OCI-LY3 (cell line): ENCODE results near the gene TBC1D8.

Experiments used
- H2AFZ ChIP-seq: fragments of 200-600, 300-600 bp; shearing (Covaris generic); 2 replicates; pipeline ENCODE4 v1.6.0; 2014; ENCODE audit warnings: antibody characterized with exemption, low read depth, low read length
- H3K27ac ChIP-seq: fragments of 200-600, 300-600 bp; sonication (generic); 2 replicates; pipeline ENCODE4 v1.5.1; 2014; ENCODE audit warnings: mild to moderate bottlenecking, low read length, moderate library complexity, mixed read lengths
- H3K27me3 ChIP-seq: fragments of 200-600, 300-600 bp; sonication (generic); 2 replicates; pipeline ENCODE4 v1.6.1; 2014; ENCODE audit warnings: low read depth, low read length, mixed read lengths
- H3K36me3 ChIP-seq: fragments of 200-600, 300-600 bp; sonication (generic); replicated peaks from 2 replicates; pipeline ENCODE3; 2014; ENCODE audit warnings: low read depth, low read length, mixed read lengths
- H3K4me1 ChIP-seq: fragments of 300-600, 200-600 bp; sonication (generic); 2 replicates; pipeline ENCODE4 v1.6.1; 2014; ENCODE audit warnings: low read length, mixed read lengths
- H3K4me2 ChIP-seq: fragments of 200-600, 300-600 bp; sonication (generic); 2 replicates; pipeline ENCODE4 v1.6.1; 2014; ENCODE audit warnings: low read length, mixed read lengths
- H3K4me3 ChIP-seq: fragments of 300-600, 200-600 bp; sonication (generic); 2 replicates; pipeline ENCODE4 v1.5.1; 2014; ENCODE audit warnings: antibody characterized with exemption, mild to moderate bottlenecking, low read length, moderate library complexity
- H3K79me2 ChIP-seq: fragments of 300-600, 200-600 bp; shearing (Covaris generic); 2 replicates; pipeline ENCODE4 v1.6.1; 2014; ENCODE audit warnings: mild to moderate bottlenecking, low read length, mixed read lengths
- H3K9ac ChIP-seq: fragments of 300-600, 200-600 bp; shearing (Covaris generic); 2 replicates; pipeline ENCODE4 v1.6.0; 2014; ENCODE audit warnings: mild to moderate bottlenecking, low read length, moderate library complexity
- H3K9me3 ChIP-seq: fragments of 200-600, 300-600 bp; shearing (Covaris generic); 2 replicates; pipeline ENCODE4 v1.6.1; 2014; ENCODE audit warnings: low read length, mixed read lengths; ENCODE audit not compliant: insufficient read depth
- H4K20me1 ChIP-seq: fragments of 200-600, 300-600 bp; sonication (generic); 2 replicates; pipeline ENCODE4 v1.6.1; 2016; ENCODE audit warnings: low read length, mixed read lengths; ENCODE audit not compliant: insufficient read depth
- CTCF ChIP-seq: fragments of 200-600, 300-600 bp; sonication (generic); IDR thresholded peaks from 2 replicates; pipeline ENCODE4 v1.5.1; 2014; ENCODE audit warnings: antibody characterized with exemption, low read length, low read depth
- EZH2phosphoT487 ChIP-seq: fragments of 200-600 bp; shearing (Covaris generic); IDR thresholded peaks from 2 replicates; pipeline ENCODE4 v1.6.1; 2018; ENCODE audit warnings: antibody characterized with exemption, mixed run types, low read depth

The TBC1D8 gene

GRCh38 chr2:101147062-101147461, 4.1 kb downstream of the TBC1D8 start:
- TF ChIP-seq CTCF (no peak), EZH2phosphoT487 (no peak)
- Histone ChIP-seq H3K4me1 (peaks cover 11% of the 10 kb centered on the region), H4K20me1 (no peaks in the 10 kb centered on the region)

GRCh38 chr2:101146535-101146934, 4.6 kb downstream of the TBC1D8 start:
- no peaks in the 10 kb centered on the region for H3K36me3 ChIP-seq
- H3K27ac ChIP-seq = no peak overlapping the region
- no peak overlapping the region for H3K4me2 ChIP-seq
- no peak for TF ChIP-seq EZH2phosphoT487
- no peak for TF ChIP-seq CTCF
- H2AFZ ChIP-seq = no peak overlapping the region
- H4K20me1 ChIP-seq = no peaks in the 10 kb centered on the region
- H3K4me1 ChIP-seq = peaks cover 5% of the 10 kb centered on the region; the same call in 1 of the 2 replicates
- H3K27me3 ChIP-seq = peaks cover 57% of the 10 kb centered on the region
- H3K9ac ChIP-seq = no peak overlapping the region
- no peaks in the 10 kb centered on the region for H3K79me2 ChIP-seq
- no peak overlapping the region for H3K4me3 ChIP-seq
- H3K9me3 ChIP-seq = no peaks in the 10 kb centered on the region

More at GRCh38 chr2:101147062-101147461, 4.1 kb downstream of the TBC1D8 start:
- H3K79me2 ChIP-seq = no peaks in the 10 kb centered on the region
- H3K4me2 ChIP-seq = no peak overlapping the region
- no peaks in the 10 kb centered on the region for H3K36me3 ChIP-seq
- peaks cover 62% of the 10 kb centered on the region for H3K27me3 ChIP-seq
- no peak overlapping the region for H3K9ac ChIP-seq
- no peak overlapping the region for H3K27ac ChIP-seq
- no peak overlapping the region for H2AFZ ChIP-seq
- no peak overlapping the region for H3K4me3 ChIP-seq
- no peaks in the 10 kb centered on the region for H3K9me3 ChIP-seq

- Histone ChIP-seq H3K9me3 (no peaks in the 10 kb centered on the region), H3K4me3 (no peak overlapping the region), H3K4me1 (0 out of 2 replicates have a peak, but pooled peaks cover 3% of the 10 kb centered on the region), H3K27ac (no peak overlapping the region), H3K79me2 (no peaks in the 10 kb centered on the region), H3K27me3 (peaks cover 61% of the 10 kb centered on the region), H3K4me2 (no peak overlapping the region), H2AFZ (no peak overlapping the region), H3K36me3 (no peaks in the 10 kb centered on the region), H4K20me1 (no peaks in the 10 kb centered on the region), H3K9ac (no peak overlapping the region)
- TF ChIP-seq EZH2phosphoT487 = no peak
- TF ChIP-seq CTCF = no peak
These were observed 5.8 kb downstream of the TBC1D8 start for GRCh38 chr2:101145406-101145805.

- Histone ChIP-seq H3K9ac (no peak overlapping the region), H3K4me1 (no peaks in the 10 kb centered on the region), H2AFZ (no peak overlapping the region), H3K79me2 (no peaks in the 10 kb centered on the region), H3K4me3 (no peak overlapping the region), H3K4me2 (no peak overlapping the region), H3K9me3 (no peaks in the 10 kb centered on the region), H4K20me1 (no peaks in the 10 kb centered on the region), H3K27me3 (peaks cover 41% of the 10 kb centered on the region), H3K36me3 (no peaks in the 10 kb centered on the region), H3K27ac (no peak overlapping the region)
- no peak for TF ChIP-seq EZH2phosphoT487
- TF ChIP-seq CTCF = no peak
These were observed 9.0 kb downstream of the TBC1D8 start for GRCh38 chr2:101142163-101142562.
